K562 (cell line): ENCODE data around the gene RPL39. TPM values are rescaled to one million over a fixed set of nuclear protein-coding genes. Genes with fewer than 3 reads are reported as not detected.

ENCODE experiments used
- BACH1 ChIP-seq: fragments of 200-800 bp; sonication (Bioruptor generic); IDR thresholded peaks from 2 replicates; pipeline ENCODE4 v1.6.1; 2016; ENCODE audit warnings: missing genetic modification characterization, missing compliant biosample characterization
- BCL6 ChIP-seq: fragments of 250-450 bp; sonication (Bioruptor Pico); IDR thresholded peaks from 2 replicates; pipeline ENCODE4 v1.4.0; 2020
- KDM4B ChIP-seq, 2 experiments: fragments of 450-650 bp in 1 of 2; sonication (generic) in 1 of 2; IDR thresholded peaks; 2 replicates each; pipeline ENCODE4 v1.6.1; 2016 to 2017; ENCODE audit warnings: borderline replicate concordance in 2 of 2, antibody characterized with exemption in 1 of 2, low read depth in 1 of 2, mild to moderate bottlenecking in 1 of 2
- MGA ChIP-seq: fragments of 450-650 bp; IDR thresholded peaks from 2 replicates; pipeline ENCODE4 v1.6.1; 2016; ENCODE audit warnings: mild to moderate bottlenecking, moderate library complexity
- SIRT6 ChIP-seq: IDR thresholded peaks from one replicate; pipeline ENCODE4 v1.6.1; 2012; ENCODE audit warnings: low read depth, mild to moderate bottlenecking, control low read depth, inconsistent platforms, low read length, moderate library complexity
- ZBTB17 ChIP-seq: fragments of 450-650 bp; formaldehyde crosslinking; IDR thresholded peaks from 2 replicates; pipeline ENCODE4 v1.4.0; 2020; ENCODE audit warnings: mild to moderate bottlenecking
- ZKSCAN1 ChIP-seq: fragments of 150-350 bp; IDR thresholded peaks from 2 replicates; pipeline ENCODE4 v1.6.1; 2016; ENCODE audit warnings: low read depth, low read length
- ZNF12 ChIP-seq: sonication (generic); formaldehyde crosslinking; IDR thresholded peaks from 2 replicates; pipeline ENCODE4 v1.4.0; 2020; ENCODE audit warnings: mild to moderate bottlenecking, missing genetic modification reagents
- ZNF197 ChIP-seq: fragments of 200-800 bp; sonication (Bioruptor generic); IDR thresholded peaks from 2 replicates; pipeline ENCODE4 v1.6.1; 2016; ENCODE audit warnings: low read depth, missing genetic modification characterization, missing compliant biosample characterization
- ZNF696 ChIP-seq: fragments of 250-450 bp; sonication (Bioruptor Pico); conservative IDR thresholded peaks from 2 replicates; pipeline ENCODE4 v1.4.0; 2020; ENCODE audit warnings: mild to moderate bottlenecking, moderate library complexity
- polyA plus RNA-seq, 8 experiments: library from polyadenylated mRNA; depleted of rRNA in 4 of 8; stranded (reverse) in 5 of 8; unstranded in 3 of 8; fragments of >200 nt; fragmentation: Nextera tagmentation in 2 of 8; fragmentation: Illumina TruSeq in 1 of 8; extraction: Ambion mirVana in 2 of 8; extraction: Trizol in 1 of 8; gene quantifications; 2 replicates each; pipeline versions ENCODE4 v1.2.1 to v1.2.3, GENCODE V29; 2011 to 2014; ENCODE audit warnings: inconsistent platforms in 1 of 8, missing spikeins in 1 of 8
- total RNA-seq, 7 experiments: library from RNA; depleted of rRNA in 6 of 7; stranded (reverse); fragments of >200 nt in 6 of 7; fragmentation: Illumina TruSeq in 2 of 7; extraction: Trizol in 2 of 7; gene quantifications; 2 replicates each; pipeline versions ENCODE4 v1.2.1 to v1.2.3, GENCODE V29; 2011 to 2021; ENCODE audit warnings: low replicate concordance in 1 of 7
- TF ChIP-seq, protein P1 (sequence below): conservative IDR thresholded peaks from 2 replicates; pipeline ENCODE4 v1.6.1; 2011; ENCODE audit warnings: low read depth, mild to moderate bottlenecking, low read length; ENCODE audit not compliant: control insufficient read depth
- TF ChIP-seq, protein P2 (sequence below), 2 experiments: IDR thresholded peaks; 2 replicates each; pipeline ENCODE4 v1.6.1; 2011; ENCODE audit warnings: borderline replicate concordance in 1 of 2, control low read depth in 1 of 2, low read depth in 1 of 2, low read length in 1 of 2, mild to moderate bottlenecking in 1 of 2, mixed read lengths in 1 of 2, moderate library complexity in 1 of 2; ENCODE audit not compliant: insufficient read depth in 1 of 2, insufficient read length in 1 of 2, poor library complexity in 1 of 2, severe bottlenecking in 1 of 2; ENCODE audit errors: extremely low read depth in 1 of 2

The RPL39 gene
- total and polyA plus RNA-seq, 9 of the 15 experiments (the other 6 are each of a cell fraction or from before 2014, with no cell fraction given) = 1,382 to 5,043 (median 3,226) TPM

DNA sequence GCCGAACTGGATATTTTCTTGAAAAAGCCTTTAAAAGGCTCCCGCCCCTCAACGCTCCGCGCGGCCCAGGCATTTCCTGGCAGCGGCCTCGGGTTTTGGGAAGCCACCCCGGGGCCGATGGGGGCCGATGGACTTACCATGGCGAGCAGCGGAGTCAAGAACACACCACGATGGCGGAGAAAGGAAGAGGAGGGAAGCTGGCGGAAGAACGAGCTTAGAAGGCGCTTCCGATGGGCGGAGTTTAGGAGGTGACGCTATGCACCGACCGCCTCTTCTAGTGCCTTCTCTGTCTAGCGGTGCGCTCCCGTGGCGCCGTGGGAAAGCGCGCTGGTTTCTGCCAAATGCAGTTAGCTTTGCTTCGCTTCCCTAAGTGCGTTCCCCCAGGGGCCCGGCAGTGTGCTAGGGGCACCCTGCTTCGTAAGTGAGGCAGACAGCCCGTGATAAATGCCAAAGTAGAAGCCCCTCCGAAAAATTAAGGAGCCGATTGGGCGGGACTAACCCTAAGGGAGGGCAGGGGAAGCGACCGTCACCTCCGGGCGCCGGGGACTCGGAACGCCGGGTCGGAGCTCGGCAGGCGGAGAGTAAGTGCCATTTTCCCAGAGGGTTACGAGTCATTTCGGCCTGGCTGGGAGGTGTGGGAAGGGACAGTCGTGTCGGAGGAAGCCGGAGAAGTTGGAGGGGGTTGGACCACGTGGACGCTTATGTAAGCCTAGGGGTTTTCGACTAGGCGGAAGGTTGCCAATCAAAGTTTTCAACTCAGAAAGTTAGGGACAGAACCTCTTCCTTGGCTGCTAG lies at the start of gene RPL39 (continued):
- TF ChIP-seq MGA (peak; percentile 19), ZNF696 (CRISPR knock-in tag) (no peak), ZKSCAN1 (no peak), ZNF197 (CRISPR knock-in tag) (no peak), BACH1 (tag) (no peak), SIRT6 (no peak), ZNF12 (CRISPR knock-in tag) (no peak), KDM4B (IDR thresholded peaks at IDR 0.05; ENCODE audit: borderline replicate concordance in 2 of 2, low read depth in 1 of 2) (peak in 1 of 2 experiments; percentile 31; a peak in 1 of 4 replicates), ZBTB17 (CRISPR knock-in tag) (no peak), BCL6 (CRISPR knock-in tag) (no peak)
- TF ChIP-seq, protein P1, sequence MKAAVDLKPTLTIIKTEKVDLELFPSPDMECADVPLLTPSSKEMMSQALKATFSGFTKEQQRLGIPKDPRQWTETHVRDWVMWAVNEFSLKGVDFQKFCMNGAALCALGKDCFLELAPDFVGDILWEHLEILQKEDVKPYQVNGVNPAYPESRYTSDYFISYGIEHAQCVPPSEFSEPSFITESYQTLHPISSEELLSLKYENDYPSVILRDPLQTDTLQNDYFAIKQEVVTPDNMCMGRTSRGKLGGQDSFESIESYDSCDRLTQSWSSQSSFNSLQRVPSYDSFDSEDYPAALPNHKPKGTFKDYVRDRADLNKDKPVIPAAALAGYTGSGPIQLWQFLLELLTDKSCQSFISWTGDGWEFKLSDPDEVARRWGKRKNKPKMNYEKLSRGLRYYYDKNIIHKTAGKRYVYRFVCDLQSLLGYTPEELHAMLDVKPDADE = no peak
- TF ChIP-seq, protein P2, sequence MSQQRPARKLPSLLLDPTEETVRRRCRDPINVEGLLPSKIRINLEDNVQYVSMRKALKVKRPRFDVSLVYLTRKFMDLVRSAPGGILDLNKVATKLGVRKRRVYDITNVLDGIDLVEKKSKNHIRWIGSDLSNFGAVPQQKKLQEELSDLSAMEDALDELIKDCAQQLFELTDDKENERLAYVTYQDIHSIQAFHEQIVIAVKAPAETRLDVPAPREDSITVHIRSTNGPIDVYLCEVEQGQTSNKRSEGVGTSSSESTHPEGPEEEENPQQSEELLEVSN (IDR thresholded peaks at IDR 0.05; ENCODE audit: borderline replicate concordance in 1 of 2, extremely low read depth in 1 of 2, insufficient read depth in 1 of 2, insufficient read length in 1 of 2, low read depth in 1 of 2, low read length in 1 of 2, poor library complexity in 1 of 2, severe bottlenecking in 1 of 2) = peak; percentile 24 to 48
